Measurements from ENCODE around the gene FLII.

The FLII gene

DNA sequence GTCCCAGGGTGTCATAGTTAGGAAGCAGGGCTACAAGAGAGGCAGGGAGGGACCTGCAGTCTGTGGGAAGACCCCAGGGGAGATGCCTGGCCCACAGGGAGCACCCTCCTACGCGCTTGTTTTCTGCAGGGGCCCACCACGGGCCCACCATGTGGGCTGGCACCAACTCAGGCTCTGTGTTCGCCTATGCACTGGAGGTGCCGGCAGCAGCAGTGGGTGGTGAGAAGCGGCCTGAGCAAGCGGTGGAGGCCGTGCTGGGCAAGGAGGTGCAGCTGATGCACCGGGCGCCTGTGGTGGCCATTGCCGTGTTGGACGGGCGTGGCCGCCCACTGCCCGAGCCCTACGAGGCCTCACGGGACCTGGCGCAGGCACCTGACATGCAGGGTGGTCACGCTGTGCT, 18.1 kb downstream of the FLII start:
- Mint-ChIP-seq H3K4me3 (no peak overlapping the region), H3K4me1 (ENCODE audit: low read depth) (peaks cover 8% of the 10 kb centered on the region), H3K27ac (no peak overlapping the region), H3K36me3 (ENCODE audit: low read depth) (peaks cover 66% of the 10 kb centered on the region), H3K27me3 (no peaks in the 10 kb centered on the region), H3K9me3 (no peaks in the 10 kb centered on the region)
- no peak for DNase-seq

DNA sequence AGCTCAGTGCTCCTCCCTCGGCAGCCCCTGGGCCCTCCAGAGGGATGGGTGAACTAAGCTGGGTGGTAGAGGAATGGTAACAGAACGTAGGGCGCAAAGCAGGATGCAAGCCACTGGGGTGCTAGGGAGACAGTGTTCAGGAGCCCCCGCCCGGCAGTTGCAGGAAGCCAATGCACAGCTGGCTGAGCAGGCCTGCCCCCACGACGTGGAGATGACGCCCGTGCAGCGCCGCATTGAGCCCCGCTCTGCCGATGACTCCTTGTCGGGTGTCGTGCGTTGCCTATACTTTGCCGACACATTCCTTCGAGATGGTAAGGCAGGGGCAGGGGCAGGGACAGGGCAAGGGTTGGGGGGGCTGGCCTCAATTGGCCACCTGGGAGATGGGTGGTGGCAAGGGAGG, 20.2 kb downstream of the FLII start:
- no peaks in the 10 kb centered on the region for H3K9me3 Mint-ChIP-seq
- peaks cover 70% of the 10 kb centered on the region for H3K36me3 Mint-ChIP-seq (ENCODE audit: low read depth)
- H3K27ac Mint-ChIP-seq, result no peak overlapping the region
- H3K4me1 Mint-ChIP-seq (ENCODE audit: low read depth), result peaks cover 15% of the 10 kb centered on the region
- H3K27me3 Mint-ChIP-seq, result no peaks in the 10 kb centered on the region
- DNase-seq, result no peak
- H3K4me3 Mint-ChIP-seq, result no peak overlapping the region

DNA sequence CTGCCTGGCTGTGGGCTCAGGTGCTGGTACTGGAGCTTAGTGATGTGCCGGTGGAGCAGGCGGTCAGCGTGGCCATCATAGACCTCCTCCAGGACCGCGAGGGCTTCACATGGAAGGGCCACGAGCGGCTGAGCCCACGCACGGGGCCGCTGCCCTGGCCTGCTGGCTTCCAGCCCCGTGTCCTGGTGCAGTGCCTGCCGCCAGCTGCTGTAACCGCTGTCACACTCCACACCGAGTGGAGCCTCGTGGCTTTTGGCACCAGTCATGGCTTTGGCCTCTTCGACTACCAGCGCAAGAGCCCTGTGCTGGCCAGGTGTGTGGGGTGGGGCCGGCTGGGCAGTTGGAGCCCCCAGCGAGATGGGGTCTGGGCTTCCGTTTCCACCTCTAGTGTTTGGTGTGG, 21.1 kb downstream of the FLII start:
- DNase-seq, result no peak
- no peaks in the 10 kb centered on the region for H3K27me3 Mint-ChIP-seq
- no peak overlapping the region for H3K27ac Mint-ChIP-seq
- peaks cover 15% of the 10 kb centered on the region for H3K4me1 Mint-ChIP-seq (ENCODE audit: low read depth)
- H3K36me3 Mint-ChIP-seq (ENCODE audit: low read depth), result peaks cover 66% of the 10 kb centered on the region
- H3K4me3 Mint-ChIP-seq, result no peak overlapping the region
- no peaks in the 10 kb centered on the region for H3K9me3 Mint-ChIP-seq

DNA sequence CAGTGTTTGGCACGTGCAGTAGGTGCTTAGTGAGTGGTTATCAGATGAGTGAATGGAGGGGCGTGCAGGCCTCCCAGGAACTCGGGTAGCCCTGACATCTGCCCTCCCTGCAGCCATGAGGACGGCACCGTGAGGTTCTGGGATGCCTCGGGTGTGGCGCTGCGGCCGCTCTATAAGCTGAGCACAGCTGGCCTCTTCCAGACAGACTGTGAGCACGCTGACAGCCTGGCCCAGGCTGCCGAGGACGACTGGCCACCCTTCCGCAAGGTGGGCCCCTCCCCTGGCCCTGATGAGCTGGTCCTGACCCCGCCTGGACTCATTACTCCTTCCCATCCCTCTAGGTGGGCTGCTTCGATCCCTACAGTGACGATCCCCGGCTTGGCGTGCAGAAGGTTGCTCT, 22.0 kb downstream of the FLII start:
- H3K4me3 Mint-ChIP-seq, result no peak overlapping the region
- DNase-seq, result no peak
- H3K27ac Mint-ChIP-seq, result peak overlapping the region; percentile 88
- peaks cover 65% of the 10 kb centered on the region for H3K36me3 Mint-ChIP-seq (ENCODE audit: low read depth)
- H3K27me3 Mint-ChIP-seq, result no peaks in the 10 kb centered on the region
- peaks cover 15% of the 10 kb centered on the region for H3K4me1 Mint-ChIP-seq (ENCODE audit: low read depth)
- no peaks in the 10 kb centered on the region for H3K9me3 Mint-ChIP-seq

DNA sequence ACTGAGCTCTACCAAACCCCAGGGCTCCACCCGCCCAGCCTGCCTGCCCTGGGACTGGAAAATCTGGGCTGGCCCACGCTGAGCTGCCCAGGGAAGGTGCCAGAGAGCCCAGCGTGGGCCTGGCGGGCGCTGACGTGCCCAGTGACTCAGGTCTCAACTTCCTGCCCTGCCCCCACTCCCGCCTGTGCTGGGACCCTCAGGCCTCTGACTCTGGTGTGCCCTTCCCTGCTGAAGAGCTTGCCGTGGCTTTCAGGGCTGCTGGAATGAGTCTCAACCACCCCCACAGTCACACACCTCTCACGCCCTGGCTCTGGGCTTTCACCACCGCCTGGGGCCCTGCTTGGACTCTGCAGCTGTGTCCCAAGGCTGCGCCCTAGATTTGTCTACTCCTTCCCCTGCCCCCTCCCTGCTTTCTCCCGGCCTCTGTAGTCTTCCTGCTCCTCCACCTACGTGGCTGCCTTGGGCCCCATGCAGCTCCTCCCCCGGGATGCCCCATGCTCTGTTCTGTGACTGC, 22.7 kb downstream of the FLII start:
- Mint-ChIP-seq H3K27ac (peak overlapping the region; percentile 88), H3K4me1 (ENCODE audit: low read depth) (peaks cover 15% of the 10 kb centered on the region), H3K9me3 (no peaks in the 10 kb centered on the region), H3K4me3 (no peak overlapping the region), H3K27me3 (no peaks in the 10 kb centered on the region), H3K36me3 (ENCODE audit: low read depth) (peaks cover 61% of the 10 kb centered on the region)
- peak; percentile 66 for DNase-seq

DNA sequence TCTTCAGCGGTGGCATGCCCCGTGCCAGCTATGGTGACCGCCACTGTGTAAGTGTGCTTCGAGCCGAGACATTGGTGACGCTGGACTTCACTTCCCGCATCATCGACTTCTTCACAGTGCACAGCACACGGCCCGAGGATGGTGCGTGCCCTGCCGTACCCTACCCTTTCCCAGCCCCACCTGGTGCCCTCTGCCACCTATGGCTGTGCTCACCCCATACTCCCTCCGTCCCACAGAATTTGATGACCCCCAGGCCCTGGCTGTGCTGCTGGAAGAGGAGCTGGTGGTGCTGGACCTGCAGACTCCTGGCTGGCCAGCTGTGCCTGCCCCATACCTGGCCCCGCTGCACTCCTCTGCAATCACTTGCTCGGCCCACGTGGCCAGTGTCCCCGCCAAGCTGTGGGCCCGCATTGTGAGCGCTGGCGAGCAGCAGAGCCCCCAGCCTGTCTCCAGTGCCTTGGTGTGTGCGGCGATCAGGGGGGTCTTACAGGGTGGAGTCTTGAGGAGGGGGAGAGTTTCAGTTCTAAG, 23.6 kb downstream of the FLII start:
- Mint-ChIP-seq H3K36me3 (ENCODE audit: low read depth) (peaks cover 56% of the 10 kb centered on the region), H3K4me3 (no peak overlapping the region)

DNA sequence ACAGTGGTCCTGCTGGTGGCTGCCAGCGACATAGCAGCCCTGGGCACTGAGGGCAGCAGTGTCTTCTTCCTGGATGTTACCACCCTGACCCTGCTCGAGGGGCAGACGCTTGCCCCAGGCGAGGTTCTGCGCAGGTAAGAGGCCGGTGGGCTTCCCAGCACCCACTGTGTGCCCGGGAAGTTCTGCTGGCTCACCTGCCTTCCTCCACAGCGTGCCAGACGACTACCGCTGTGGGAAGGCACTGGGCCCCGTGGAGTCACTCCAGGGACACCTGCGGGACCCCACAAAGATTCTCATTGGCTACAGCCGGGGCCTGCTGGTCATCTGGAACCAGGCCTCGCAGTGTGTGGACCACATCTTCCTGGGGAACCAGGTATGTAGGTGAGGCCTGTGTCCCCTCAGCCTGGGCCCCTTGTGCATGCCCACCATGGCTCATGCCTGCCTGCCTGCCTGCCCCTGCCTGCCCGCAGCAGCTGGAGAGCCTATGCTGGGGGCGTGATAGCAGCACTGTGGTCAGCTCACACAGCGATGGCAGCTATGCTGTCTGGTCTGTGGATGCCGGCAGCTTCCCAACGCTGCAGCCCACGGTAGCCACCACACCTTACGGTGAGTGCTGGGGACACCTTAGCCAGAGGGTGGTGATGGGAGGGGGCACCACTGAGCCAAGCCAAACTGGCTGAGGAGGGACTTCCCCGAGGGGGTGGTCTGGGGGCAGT, 24.6 kb downstream of the FLII start:
- H3K36me3 Mint-ChIP-seq (ENCODE audit: low read depth), result peaks cover 47% of the 10 kb centered on the region
- peaks cover 15% of the 10 kb centered on the region for H3K4me1 Mint-ChIP-seq (ENCODE audit: low read depth)
- H3K27ac Mint-ChIP-seq, result no peak overlapping the region
- no peaks in the 10 kb centered on the region for H3K9me3 Mint-ChIP-seq
- H3K27me3 Mint-ChIP-seq, result no peaks in the 10 kb centered on the region
- no peak for DNase-seq
- no peak overlapping the region for H3K4me3 Mint-ChIP-seq

More for the DNA sequence above, 23.6 kb downstream of the FLII start:
- H3K9me3 Mint-ChIP-seq, result no peaks in the 10 kb centered on the region
- H3K4me1 Mint-ChIP-seq (ENCODE audit: low read depth), result peaks cover 15% of the 10 kb centered on the region
- no peak for DNase-seq
- H3K27me3 Mint-ChIP-seq, result no peaks in the 10 kb centered on the region
- H3K27ac Mint-ChIP-seq, result peak overlapping the region; percentile 88

DNA sequence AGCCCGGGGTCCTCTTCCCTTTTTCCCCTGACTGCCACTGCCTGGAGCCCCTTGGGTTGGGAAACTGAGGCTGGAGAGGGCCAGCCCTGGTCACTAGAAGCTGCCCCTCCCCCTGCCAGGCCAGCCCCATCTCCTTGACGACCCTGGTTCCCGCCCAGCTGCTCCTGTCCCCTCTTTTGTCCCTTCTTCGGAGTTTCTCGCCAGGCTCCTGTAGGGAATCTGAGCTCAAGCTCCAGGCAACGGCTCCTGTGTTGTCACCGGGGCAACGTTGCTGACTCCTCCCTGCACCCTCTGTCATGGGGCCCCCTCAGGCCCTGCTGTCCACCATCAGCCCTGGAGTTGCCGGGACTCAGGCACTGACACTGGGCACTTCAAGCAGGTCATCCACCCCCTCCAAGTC, 27.4 kb downstream of the FLII start:
- no peak overlapping the region for H3K4me3 Mint-ChIP-seq
- H3K36me3 Mint-ChIP-seq (ENCODE audit: low read depth), result peaks cover 29% of the 10 kb centered on the region
- peaks cover 37% of the 10 kb centered on the region for H3K4me1 Mint-ChIP-seq (ENCODE audit: low read depth)
- no peaks in the 10 kb centered on the region for H3K27me3 Mint-ChIP-seq
- peak overlapping the region; percentile 14 for H3K27ac Mint-ChIP-seq
- no peaks in the 10 kb centered on the region for H3K9me3 Mint-ChIP-seq
- no peak for DNase-seq

DNA sequence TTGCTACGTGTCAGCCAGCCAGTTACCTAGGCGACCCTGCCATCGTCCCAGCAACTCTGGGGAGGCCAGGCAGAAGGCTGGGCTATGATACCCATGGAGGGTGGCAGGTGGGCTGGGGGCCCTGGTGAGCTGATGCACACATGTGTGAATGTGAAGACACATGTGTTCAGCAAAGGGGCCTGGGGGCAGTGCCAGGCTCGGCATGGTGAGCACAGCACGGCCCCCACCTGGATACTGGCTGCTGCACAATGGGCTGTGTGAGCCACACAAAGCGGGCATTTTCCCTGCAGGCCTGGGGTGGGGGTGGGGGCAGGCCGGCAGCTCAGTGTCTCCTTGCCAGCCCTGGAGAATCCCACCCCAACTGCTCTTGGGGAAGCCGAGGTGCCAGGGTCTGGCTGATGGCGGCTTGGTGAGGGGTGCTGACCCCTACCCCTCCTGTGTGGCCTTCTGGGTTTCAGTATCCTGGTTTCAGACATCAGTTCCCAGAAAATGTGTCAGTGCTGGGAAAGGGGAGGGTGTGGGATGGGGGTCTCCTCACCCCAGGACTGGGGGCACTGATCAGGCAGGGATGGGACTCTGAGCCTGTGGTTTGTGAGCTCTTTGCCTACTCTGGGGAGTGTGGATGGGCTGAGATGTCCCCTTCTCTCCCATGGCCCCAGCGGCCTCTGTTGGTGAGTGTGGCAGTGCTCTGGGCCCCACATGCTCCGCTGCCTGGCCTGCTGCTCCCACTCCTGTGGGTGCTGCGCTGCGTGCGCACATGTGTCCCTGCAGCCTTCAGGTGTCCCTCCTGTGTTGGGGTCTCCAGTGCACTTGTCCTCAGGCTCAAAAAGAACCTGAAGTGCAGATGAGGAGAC, 28.0 kb downstream of the FLII start:
- no peaks in the 10 kb centered on the region for H3K9me3 Mint-ChIP-seq
- H3K36me3 Mint-ChIP-seq (ENCODE audit: low read depth), result peaks cover 26% of the 10 kb centered on the region
- H3K4me1 Mint-ChIP-seq (ENCODE audit: low read depth), result peaks cover 33% of the 10 kb centered on the region
- H3K27me3 Mint-ChIP-seq, result no peaks in the 10 kb centered on the region
- no peak for DNase-seq
- no peak overlapping the region for H3K4me3 Mint-ChIP-seq
- H3K27ac Mint-ChIP-seq, result no peak overlapping the region

DNA sequence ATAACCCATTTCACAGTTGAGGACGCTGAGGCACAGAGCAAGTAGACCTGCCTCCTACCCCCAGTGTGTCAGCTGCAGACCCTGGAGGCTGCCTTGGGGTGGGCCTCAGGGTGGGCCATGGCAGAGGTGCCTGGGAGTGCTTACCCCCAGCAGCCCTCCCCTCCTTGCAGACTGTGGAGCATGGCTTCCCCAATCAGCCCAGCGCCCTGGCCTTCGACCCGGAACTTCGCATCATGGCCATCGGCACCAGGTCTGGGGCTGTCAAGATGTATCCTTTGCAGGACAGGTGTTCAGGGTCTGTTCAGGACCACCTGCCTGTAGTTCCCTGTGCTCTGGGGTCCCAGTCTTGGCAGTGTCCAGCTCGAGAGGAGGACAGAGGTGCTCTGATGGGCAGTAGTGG, 28.8 kb downstream of the FLII start:
- H3K27me3 Mint-ChIP-seq, result no peaks in the 10 kb centered on the region
- DNase-seq, result no peak
- peaks cover 30% of the 10 kb centered on the region for H3K4me1 Mint-ChIP-seq (ENCODE audit: low read depth)
- no peak overlapping the region for H3K4me3 Mint-ChIP-seq
- no peaks in the 10 kb centered on the region for H3K9me3 Mint-ChIP-seq
- H3K27ac Mint-ChIP-seq, result no peak overlapping the region
- H3K36me3 Mint-ChIP-seq (ENCODE audit: low read depth), result peaks cover 19% of the 10 kb centered on the region

DNA sequence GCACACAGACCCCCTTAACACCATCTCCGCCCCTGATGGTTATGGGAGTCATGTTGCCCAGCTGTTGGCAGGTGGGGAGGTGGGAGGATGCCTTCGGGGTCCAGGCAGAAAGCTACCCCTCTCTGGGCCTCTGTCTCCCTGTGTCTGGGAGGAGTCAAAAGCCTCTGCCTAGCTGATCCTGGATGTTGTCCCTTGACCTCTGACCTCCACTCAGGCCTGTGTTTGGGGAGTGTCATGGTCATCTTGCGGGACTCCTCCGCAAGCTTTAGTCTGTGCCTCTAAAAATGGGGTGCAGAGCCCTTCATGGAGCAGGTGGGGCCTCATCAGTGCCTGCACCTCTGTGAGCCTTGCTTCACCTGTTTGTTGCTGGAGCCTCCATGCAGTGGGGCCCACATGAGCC, 29.3 kb downstream of the FLII start:
- Mint-ChIP-seq H3K27me3 (no peaks in the 10 kb centered on the region), H3K9me3 (no peaks in the 10 kb centered on the region), H3K27ac (no peak overlapping the region), H3K4me1 (ENCODE audit: low read depth) (peaks cover 30% of the 10 kb centered on the region), H3K36me3 (ENCODE audit: low read depth) (peaks cover 14% of the 10 kb centered on the region), H3K4me3 (no peak overlapping the region)
- DNase-seq, result no peak

DNA sequence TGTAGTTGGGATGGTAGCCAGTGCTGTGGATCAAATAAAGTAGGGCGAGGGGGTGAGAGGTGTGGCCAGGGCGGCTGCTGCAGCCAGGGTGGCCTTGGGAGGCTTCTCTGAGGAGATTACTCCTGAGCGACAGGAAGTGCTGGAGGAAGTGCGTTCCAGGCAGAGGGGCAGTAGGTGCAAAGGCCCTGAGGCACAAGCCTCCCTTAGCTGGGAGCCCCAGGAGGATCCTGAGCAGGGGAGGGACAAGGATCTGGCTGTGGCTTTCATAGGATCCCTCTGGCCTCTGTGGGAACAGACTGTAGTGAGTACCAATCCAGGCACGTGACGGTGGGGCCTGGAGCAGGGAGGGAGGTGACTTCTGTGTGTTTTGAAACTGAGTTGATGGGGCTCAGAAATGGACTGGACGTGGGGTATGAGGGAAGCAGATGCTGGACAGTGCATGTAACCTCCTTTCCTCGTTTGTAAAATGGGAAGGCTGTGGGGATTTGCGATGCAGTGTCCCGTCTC, 30.3 kb downstream of the FLII start:
- DNase-seq, result no peak
- Mint-ChIP-seq H3K36me3 (ENCODE audit: low read depth) (peaks cover 10% of the 10 kb centered on the region), H3K4me1 (ENCODE audit: low read depth) (peaks cover 30% of the 10 kb centered on the region), H3K27me3 (no peaks in the 10 kb centered on the region), H3K9me3 (no peaks in the 10 kb centered on the region), H3K27ac (no peak overlapping the region), H3K4me3 (no peak overlapping the region)

DNA sequence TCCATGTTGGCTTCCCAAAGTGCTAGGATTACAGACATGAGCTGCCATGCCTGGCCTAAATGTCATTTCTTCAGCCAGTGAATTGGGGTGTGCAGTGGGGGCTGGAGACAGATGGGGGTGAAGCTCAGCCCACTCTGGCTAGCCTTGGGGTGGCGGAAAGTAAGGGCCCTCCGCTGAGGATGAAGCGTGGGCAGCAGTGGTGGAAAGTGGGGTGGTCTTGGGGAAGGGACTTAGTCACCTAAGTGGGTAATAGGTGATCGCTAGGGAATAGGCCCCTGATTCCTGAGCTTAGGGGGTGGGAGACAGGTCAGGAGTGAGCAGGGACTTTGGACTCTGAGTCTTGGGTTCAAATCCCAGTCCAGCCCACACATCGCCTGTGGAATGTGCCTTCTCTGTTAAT, 30.9 kb downstream of the FLII start:
- DNase-seq, result no peak
- H3K4me1 Mint-ChIP-seq (ENCODE audit: low read depth), result peaks cover 30% of the 10 kb centered on the region
- no peak overlapping the region for H3K27ac Mint-ChIP-seq
- H3K4me3 Mint-ChIP-seq, result no peak overlapping the region
- H3K36me3 Mint-ChIP-seq (ENCODE audit: low read depth), result peaks cover 10% of the 10 kb centered on the region
- H3K27me3 Mint-ChIP-seq, result no peaks in the 10 kb centered on the region
- no peaks in the 10 kb centered on the region for H3K9me3 Mint-ChIP-seq

DNA sequence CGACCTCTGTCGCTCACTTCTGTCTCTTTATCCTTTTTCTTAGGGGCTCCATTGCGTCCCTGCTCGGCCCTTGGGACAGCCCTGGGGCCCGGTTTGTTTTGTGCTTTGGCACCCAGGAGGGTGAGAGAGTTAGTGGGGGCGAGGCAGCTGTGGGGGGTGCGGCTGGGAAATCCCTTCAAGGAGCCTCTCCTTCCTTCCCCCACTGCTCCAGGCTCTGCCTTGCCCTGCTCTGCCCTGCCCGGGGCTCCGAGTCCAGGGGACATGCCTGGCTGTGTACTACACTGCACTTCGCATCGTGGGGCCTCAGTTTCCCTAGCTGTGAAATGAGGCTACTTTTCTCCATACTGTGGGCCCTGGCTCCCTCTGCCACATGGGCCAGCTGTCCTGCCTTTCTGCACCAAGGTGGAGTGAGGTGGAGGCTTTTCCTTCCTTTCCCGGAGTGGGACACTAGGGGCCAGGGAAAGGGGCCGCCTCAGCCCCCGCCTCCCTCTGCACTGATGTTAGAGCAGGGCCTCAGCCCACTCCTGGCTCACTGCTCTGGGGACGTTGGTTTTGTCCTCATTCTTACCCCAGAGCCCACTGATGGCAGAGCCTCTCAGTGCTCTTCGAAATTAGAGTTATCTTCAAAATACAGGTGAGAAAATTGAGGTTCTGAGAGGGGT, 32.1 kb downstream of the FLII start:
- Mint-ChIP-seq H3K4me3 (peak overlapping the region; percentile 88), H3K4me1 (ENCODE audit: low read depth) (peaks cover 30% of the 10 kb centered on the region), H3K27me3 (no peaks in the 10 kb centered on the region), H3K36me3 (ENCODE audit: low read depth) (peaks cover 3% of the 10 kb centered on the region), H3K27ac (peak overlapping the region; percentile 88), H3K9me3 (no peaks in the 10 kb centered on the region)
- DNase-seq, result no peak

All from activated T-cell treated with anti-CD3 and anti-CD28 coated beads, Interleukin-2, amount 50 U/mL, for 24 hours (primary cell).